Hepatocyte (in vitro differentiated cells): ENCODE measurements around the gene NAMPT.

Source experiments
- EZH2 ChIP-seq: fragments of 200-600 bp; sonication (generic); IDR thresholded peaks from 2 replicates; pipeline ENCODE4 v1.6.1; 2016; ENCODE audit warnings: antibody characterized with exemption, mild to moderate bottlenecking, borderline replicate concordance
- TF ChIP-seq, protein P1 (sequence below): fragments of 200-600 bp; sonication (generic); IDR thresholded peaks from 2 replicates; pipeline ENCODE4 v1.5.1; 2016; ENCODE audit warnings: antibody characterized with exemption, mild to moderate bottlenecking; ENCODE audit not compliant: poor library complexity

DNA sequence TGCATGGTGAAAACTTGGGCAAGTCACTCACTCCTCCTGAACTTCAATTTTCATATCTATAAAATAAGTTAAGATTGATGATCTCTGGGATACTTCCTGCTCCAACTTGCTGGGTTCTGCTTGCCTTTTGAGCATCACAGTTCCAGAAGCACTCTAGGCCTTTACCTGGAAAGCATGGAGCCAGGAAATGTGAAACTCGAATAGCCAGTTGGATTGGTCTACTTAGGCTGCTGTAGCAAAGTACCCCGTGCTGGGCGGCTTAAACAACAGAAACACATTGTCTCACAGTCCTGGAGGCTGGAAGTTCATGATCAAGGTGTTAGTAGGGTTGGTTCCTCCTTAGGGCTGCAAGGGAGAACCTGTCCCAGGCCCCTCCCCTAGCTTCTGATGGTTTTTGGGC lies 64.5 kb downstream of the NAMPT start:
- TF ChIP-seq, protein P1, sequence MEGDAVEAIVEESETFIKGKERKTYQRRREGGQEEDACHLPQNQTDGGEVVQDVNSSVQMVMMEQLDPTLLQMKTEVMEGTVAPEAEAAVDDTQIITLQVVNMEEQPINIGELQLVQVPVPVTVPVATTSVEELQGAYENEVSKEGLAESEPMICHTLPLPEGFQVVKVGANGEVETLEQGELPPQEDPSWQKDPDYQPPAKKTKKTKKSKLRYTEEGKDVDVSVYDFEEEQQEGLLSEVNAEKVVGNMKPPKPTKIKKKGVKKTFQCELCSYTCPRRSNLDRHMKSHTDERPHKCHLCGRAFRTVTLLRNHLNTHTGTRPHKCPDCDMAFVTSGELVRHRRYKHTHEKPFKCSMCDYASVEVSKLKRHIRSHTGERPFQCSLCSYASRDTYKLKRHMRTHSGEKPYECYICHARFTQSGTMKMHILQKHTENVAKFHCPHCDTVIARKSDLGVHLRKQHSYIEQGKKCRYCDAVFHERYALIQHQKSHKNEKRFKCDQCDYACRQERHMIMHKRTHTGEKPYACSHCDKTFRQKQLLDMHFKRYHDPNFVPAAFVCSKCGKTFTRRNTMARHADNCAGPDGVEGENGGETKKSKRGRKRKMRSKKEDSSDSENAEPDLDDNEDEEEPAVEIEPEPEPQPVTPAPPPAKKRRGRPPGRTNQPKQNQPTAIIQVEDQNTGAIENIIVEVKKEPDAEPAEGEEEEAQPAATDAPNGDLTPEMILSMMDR = no peak
- TF ChIP-seq EZH2 = no peak
